ENCODE results near the gene SLC5A2.
A peak's percentile ranks its signal among the peaks of the same experiment; 100 is the strongest.

SLC5A2 gene

DNA sequence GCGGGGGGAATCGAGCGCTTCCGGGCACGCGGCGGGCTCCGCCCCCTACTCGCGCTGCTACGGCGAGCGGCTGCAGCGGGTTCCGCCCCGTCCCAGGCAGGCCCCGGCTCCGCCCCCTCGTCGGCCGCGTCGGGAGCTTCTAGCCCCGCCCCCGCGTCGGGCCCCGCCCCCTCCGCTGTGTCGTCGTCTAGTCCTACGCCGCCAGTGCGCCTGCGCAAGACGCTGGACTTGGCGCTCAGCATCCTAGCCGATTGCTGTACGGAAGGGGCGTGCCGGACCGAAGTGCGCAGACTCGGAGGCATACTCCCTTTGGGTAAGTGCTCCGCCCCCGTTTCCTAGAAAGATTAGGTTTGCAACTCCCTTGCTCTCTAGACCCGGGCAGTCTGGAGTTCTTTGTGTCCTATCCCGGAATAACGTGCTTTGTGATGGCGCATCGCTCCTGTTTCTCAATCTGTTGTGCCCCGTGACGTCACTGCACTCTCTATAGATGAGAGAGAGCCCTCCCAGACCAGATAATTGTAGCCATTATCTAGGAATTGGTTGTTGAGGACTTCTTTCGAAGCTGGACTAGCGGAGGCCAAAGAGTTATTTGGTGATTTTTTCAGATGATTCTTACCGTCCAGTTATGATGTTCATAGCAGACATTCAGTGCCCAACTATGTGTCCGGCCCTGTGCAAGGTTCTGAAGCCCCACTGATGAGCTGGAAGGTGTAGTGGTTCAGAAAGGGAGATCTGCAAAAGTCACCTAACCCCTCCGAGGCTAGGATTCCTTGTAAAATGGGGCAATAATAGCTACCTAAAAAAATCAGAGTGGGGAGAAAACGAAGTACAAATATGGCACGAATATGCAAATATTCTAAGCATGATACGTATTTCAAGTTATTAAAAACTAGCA lies 23.0 kb upstream of the SLC5A2 start:
- peak; percentile 98 to 99 for DNase-seq

DNA sequence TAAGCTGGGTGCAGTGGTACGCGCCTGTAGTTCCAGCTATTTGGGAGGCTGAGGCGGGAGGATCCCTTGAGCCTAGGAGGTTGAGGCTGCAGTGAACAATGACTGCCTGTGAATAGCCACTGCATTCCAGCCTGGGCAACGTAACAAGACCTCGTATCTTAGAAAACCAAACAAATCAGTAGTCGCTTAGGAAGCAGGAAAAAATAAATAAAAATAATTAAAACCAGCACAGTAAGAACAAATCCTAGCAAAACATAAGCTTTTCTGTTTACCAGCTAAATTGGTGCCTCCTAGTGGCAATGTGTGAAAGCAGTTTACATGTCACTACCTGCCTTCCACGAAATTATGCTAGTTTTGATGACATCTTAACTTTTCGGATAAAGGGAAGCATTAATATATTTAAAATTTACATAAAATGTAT lies 22.3 kb upstream of the SLC5A2 start:
- peak; percentile 55 to 60 for DNase-seq

DNA sequence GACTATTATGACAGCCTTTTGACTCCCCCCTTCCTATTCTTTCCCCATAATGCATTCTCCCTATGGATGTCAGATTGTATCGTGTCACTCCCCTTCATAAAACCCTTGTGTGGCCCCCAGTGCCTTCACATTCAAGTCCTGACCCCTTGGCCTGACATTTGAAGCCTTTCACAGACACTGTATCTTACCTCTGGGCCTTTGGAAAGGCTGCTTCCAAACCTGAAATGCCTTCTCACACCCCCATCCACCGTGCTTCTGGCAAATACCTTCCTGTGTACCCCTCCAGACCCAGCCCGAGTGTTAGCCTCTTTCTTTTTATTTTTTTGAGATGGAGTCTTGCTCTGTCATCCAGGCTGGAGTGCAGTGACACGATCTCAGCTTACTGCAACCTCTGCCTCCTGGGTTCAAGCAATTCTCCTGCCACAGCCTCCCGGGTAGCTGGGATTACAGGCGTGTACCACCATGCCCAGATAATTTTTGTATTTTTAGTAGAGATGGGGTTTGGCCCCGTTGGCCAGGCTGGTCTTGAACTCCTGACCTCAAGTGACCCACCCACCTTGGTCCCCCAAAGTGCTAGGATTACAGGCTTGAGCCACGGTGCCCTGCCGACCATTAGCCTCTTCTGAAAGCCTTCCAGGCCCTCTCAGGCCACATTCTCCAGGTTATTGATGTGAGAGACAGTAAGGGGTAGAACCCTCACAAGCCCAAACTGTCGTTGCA lies 21.6 kb upstream of the SLC5A2 start:
- DNase-seq: no peak

DNA sequence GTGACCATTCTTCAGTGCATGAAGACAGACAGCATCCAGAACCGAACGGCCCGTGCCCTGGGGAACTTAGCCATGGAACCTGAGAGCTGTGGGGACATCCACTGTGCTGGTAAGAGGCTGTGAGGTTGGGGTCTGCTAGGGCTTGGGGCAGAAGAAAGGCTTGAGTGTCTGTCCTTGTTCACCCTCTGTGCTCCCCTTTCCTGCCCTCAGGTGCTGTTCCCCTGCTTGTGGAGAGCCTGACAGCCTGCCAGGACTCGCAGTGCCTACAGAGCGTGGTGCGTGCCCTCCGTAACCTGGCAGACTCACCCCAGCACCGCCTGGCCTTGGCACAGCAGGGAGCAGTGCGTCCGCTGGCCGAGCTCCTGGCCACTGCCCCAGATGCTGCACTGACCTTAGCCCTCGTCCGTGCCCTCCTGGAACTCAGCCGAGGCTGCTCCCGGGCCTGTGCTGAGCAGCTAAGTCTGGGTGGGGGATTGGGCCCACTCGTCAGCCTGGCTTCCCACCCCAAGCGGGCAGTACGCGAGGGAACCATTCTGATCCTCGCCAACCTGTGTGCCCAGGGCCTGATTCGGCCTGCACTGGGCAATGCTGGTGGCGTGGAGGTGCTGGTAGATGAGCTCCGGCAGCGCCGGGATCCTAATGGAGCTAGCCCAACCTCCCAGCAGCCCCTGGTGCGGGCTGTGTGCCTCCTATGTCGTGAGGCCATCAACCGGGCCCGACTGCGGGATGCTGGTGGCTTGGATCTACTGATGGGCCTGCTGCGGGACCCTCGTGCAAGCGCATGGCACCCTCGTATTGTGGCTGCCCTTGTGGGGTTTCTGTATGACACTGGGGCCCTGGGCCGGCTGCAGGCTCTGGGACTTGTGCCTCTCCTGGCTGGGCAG lies 20.8 kb upstream of the SLC5A2 start:
- DNase-seq: no peak

DNA sequence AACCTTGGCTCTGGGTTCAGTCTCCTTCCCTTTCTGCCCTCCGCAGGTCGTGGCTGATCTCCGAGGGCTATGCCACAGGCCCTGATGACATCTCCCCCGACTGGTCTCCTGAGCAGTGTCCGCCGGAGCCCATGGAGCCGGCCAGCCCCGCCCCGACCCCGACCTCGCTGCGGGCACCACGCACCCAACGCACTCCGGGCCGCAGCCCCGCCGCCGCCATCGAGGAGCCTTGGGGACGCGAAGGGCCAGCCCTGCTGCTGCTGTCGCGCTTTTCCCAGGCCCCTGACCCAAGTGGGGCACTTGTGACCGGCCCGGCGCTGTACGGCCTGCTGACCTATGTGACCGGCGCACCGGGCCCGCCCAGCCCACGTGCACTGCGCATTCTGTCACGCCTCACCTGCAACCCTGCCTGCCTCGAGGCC lies 18.6 kb upstream of the SLC5A2 start:
- DNase-seq: no peak

DNA sequence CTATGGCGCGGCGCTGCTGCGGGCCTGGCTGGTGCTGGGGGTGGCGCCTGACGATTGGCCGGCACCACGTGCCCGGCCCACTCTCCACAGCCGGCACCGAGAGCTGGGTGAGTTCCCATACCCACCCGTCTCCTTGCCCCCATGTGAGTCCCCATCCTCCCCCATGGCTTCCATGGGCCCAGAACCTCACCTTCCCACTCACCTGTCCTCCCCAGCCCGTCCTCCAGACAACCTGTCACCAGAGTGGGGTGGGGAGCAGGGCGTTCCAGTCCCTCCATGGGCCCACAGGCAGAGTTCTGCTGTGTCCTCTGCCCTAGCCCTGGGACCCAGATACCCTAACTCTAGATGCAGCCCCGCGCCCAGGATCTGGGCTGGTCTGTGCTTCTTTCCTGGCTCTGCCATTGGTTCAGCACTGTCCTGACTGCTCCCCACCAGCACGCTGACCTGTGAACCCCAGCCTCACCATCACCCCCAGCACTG lies 18.1 kb upstream of the SLC5A2 start:
- DNase-seq: no peak

DNA sequence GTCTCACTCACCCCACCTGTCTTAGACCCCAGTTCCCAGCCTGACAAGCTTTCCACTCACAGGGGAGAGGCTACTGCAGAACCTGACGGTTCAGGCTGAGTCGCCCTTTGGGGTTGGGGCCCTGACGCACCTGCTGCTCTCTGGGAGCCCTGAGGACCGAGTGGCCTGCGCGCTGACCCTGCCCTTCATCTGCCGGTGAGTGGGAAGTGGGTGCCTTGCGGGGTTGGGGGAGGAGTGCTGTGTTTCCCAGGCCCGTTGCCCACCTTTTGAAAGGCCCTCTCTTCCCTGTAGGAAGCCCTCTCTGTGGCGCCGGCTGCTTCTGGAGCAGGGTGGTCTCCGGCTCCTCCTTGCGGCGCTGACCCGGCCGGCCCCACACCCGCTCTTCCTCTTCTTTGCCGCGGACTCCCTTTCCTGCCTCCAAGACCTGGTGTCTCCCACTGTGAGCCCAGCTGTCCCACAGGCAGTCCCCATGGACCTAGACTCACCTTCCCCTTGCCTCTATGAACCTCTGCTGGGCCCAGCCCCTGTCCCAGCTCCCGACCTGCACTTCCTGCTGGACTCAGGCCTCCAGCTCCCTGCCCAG lies 17.0 kb upstream of the SLC5A2 start:
- DNase-seq: no peak

DNA sequence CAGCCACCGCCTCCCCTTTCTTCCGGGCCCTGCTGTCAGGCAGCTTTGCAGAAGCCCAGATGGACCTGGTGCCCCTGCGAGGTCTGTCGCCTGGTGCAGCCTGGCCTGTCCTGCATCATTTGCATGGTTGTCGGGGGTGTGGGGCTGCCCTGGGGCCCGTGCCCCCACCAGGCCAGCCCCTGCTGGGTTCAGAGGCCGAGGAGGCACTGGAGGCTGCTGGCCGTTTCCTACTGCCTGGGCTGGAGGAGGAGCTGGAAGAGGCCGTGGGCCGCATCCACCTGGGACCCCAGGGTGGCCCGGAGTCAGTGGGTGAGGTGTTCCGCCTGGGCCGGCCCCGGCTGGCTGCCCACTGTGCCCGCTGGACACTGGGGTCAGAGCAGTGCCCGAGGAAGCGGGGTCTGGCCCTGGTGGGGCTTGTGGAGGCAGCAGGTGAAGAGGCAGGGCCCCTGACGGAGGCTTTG lies 16.5 kb upstream of the SLC5A2 start:
- no peak for DNase-seq

DNA sequence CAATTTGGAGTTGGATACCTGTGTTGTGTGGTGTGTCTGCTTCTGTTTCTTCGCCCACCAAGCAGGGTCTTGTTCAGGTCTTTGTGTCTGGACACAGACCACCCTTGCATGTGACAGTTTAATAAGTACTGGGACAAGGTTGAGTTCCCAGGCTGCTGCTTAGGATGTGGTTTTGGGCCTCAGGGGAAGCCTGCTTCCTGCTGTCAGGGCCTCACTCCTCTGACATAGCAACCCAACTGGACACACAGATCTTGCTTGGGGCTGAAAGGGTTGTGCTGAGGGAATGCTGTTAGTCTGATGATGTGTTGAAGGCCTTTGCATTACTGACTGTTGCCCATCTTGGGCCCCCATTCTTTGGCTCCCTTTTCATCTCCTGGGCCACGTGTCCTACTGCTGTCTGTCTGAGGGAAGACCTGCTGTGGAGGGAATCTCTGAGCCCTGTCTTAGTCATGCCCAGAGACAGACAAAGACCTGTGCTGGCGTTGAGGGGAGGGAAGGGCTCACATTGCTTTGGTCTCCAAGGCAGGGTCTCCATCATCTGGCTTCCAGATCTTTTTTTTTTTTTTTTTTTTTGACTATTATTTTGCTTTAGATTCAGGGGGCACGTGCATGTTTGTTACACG lies 15.7 kb upstream of the SLC5A2 start:
- peak; percentile 48 to 55 for DNase-seq

DNA sequence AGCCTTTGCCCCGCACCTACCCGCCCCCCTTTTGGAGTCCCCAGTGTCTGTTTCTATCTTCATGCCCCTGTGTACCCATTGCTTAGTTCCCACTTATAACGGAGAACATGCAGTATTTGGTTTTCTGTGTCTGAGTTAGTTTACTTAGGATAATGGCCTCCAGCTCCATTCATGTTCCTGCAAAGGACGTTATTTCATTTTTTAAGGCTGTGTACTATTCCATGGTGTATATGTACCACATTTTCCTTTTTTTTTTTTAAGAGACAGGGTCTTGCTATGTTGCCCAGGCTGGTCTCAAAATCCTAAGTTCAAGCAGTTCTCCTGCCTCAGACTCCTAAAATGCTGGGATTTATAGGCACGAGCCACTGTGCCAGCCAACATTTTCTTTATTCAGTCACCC lies 15.1 kb upstream of the SLC5A2 start:
- no peak for DNase-seq

DNA sequence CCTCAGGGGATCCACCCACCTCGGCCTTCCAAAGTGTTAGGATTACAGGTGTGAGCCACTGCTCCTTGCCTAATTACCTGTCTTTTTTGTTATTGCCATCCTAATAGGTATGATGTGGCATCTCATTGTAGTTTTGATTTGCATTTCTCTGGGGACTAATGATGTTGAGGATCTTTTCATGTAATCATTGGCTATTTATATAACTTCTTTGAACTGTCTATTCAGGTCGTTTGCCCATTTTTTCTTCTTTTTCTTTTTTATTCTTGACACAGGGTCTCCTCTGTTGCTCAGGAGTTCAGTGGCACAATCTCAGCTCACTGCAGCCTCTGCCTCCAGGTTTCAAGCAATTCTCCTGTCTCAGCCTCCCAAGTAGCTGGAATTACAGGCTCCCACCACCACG lies 12.3 kb upstream of the SLC5A2 start:
- DNase-seq: no peak

DNA sequence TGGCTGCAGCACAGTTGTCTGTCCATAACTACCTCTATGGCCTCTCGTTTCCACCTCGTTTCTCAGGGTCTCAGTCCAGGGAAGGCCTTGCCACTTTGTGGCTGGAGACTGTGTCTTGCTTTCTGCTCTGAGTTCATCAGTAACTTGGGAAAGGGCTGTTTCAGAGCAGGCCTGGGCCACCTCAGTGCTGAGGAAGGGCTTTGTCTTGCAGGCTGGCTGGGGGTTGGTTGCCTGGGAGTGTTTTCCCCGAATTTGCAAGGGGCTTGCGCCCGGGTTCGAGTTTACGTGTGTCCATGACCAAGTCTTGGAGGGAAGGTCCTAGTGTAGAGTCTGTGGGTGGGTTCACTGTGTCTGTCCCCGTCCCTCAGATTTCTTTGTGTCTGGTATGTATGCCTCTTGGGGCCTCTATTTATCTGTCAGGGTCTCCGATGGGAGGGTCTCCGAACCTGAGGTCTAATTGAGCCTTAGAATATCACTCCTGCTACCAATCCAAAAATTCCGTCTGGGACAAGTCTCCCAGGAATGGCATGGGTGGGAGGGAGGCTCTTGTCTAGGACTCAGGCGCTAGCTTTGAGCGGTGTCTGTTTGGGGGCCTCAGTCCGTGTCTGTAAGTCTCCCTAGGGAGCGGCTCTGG lies 11.6 kb upstream of the SLC5A2 start:
- DNase-seq: no peak

DNA sequence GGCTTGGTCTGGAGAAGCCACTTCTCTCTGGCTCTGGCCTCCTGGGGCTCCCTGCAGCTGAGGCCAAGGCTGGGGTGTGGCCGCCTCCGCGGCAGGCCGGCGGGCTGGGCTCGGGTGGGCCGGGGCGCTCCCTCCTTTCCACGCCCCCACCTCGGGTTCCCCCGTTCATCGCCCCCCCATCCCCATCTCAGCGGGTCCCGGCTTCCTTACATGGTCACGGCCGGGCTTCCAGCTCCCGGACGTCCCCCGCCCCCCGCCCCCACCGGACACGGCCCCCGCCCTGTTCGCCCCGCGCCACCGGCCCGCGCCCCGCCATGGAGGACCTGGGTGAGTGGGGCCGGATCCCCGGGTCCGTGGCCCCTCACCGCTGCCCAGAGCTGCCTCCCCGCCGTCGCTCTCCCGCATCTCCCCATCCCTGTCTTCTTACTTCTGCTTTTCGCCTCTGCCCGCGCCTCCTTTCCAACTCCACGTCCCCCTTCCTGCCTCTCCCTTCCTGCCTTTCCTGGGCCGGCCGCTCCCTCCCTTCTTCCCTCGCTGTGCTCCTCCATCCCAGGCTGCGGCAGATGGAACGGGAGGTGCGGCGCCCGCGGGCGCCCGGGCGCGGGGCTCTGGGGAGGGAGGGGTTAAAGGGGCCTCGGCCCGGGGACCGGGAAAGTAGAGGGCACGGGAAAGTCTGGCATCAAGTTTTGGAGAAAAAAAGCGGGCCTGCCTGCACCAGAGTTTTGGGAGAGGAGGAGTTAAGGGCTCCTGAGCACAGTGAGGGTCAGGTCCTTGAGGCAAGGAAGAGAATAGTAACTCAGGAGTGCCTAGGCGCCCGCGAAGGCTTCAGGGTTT lies 10.8 kb upstream of the SLC5A2 start, which contains the start of gene TGFB1I1:
Gene TGFB1I1, plus strand, starts transcription at position 278 of the 834 bp plus-strand sequence. Its CDS starts 37 bp downstream, at position 315.
- DNase-seq: no peak

DNA sequence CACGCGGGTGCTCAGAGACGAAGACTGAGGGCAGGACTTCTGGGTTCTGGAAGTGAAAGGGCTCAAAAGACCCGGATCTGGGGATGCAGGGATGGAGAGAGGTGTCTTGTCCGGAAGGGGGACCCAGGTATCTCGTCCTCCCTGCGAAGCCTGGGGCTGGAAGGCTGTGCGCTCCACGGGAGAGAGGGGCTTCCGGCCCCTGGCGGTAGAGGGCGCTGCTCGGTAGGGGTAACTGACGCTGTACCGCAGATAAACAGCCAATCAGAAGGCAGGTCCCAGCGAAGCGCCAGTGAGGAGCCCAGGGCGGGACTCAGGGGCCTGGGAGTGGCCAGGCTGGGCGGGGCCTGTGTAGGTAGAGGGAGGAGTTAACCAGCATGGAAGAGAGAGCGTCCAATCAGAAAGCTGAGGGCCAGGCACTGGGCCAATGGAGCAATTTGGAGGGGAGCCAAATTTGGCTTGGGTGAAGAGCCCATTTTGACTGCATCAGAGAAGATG lies 10.2 kb upstream of the SLC5A2 start:
- DNase-seq: no peak

DNA sequence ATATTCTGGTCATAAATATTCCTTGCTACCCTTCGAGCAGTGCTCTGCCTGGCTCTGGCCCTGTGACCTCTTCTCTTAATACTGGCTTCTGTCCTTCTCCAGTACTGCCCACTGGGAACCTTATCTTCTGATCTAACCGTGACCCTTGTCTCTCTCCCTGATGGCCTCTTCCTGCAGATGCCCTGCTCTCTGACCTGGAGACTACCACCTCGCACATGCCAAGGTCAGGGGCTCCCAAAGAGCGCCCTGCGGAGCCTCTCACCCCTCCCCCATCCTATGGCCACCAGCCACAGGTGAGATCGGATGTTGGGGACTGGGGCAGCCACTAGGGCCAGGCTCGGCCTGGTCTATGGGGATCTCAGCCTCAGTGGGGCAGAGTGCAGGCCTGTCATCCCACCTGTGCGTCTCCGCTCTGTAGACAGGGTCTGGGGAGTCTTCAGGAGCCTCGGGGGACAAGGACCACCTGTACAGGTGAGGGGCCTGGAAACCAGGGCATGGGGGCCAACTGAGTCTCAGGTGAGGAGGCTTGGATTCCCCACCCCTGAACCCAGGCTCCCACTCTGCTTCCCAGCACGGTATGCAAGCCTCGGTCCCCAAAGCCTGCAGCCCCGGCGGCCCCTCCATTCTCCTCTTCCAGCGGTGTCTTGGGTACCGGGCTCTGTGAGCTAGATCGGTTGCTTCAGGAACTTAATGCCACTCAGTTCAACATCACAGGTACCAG lies 9.5 kb upstream of the SLC5A2 start:
- DNase-seq: no peak

DNA sequence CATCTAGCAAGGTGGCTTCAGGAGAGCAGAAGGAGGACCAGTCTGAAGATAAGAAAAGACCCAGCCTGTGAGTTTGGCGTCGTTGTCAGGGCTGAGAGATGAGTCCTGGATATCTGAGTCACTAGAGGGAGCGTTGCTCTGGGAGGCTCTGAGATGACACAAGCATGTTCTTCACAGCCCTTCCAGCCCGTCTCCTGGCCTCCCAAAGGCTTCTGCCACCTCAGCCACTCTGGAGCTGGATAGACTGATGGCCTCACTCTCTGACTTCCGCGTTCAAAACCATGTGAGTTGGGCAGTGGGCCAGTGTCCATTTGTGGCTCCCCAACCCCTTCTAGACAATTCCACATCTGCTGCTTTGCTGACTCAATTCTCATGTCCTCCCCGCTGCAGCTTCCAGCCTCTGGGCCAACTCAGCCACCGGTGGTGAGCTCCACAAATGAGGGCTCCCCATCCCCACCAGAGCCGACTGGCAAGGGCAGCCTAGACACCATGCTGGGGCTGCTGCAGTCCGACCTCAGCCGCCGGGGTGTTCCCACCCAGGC lies 8.7 kb upstream of the SLC5A2 start:
- DNase-seq: no peak

DNA sequence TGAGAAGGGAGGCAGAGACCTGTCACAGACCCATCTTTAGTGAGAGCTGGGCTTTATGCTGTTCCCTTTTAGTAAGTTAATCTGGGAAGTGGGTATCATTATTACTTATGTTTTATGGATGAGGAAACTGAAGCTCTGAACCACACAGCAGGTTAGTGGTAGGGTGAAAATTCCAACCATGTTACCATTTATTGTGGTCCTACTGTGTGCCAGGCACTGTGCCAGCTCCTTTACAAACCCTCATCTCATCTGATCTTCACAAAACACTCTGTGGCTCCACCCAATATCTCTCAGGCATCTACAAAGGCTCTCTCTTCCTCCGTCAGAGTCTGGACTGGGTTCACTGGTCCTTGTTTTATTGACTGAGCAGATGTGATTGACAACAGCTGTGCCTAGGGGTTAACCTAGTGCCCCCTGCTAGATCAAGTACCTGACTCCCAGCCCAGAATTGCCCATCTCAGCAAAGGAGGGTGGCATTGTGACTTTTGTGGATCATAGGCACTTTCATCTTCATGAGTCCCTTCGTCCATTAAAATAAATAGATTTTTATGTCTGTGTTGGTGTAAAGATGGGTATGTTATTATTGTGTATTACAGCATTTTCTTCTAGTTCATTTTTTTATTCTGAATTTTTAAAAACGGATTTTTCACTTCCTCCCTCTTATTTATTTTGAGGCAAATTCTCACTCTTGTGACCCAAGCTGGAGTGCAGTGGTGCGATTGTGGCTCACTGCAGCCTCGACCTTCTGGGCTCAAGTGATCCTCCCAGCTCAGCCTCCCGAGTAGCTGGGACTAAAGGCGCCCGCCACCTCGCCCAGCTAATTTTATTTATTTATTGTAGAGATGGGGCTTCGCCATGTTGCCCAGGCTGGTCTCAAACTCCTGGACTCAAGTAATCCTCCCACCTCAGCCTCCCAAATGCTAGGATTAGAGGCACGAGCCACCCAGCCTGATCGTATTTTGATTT lies 7.9 kb upstream of the SLC5A2 start:
- no peak for DNase-seq

DNA sequence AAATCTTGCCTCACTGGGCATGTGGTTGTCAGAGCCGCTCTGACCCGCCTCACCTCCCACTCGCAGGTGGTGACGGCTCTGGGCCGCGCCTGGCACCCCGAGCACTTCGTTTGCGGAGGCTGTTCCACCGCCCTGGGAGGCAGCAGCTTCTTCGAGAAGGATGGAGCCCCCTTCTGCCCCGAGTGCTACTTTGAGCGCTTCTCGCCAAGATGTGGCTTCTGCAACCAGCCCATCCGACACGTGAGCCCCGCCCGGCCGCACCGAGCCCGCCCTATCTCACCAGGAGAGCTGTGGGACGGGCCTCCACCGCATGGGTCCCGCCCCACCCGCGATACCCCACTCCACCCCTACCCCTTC lies 7.0 kb upstream of the SLC5A2 start:
- DNase-seq: no peak
